Colon (tissue), 2 donors: ENCODE results near the gene TSC22D1.
"Not testable (repeated sequence)": the region's sequence is repeated elsewhere in the genome, so short reads cannot be mapped to it uniquely, and the experiment has no call there.

ENCODE experiments used
- FAIRE-seq: peaks from 2 replicates; lab custom pipeline; 2012; peaks lifted over from hg19 to GRCh38; lab: Jason Lieb, UNC
- donor health status: control.
- donor health status: control.

Gene TSC22D1

DNA sequence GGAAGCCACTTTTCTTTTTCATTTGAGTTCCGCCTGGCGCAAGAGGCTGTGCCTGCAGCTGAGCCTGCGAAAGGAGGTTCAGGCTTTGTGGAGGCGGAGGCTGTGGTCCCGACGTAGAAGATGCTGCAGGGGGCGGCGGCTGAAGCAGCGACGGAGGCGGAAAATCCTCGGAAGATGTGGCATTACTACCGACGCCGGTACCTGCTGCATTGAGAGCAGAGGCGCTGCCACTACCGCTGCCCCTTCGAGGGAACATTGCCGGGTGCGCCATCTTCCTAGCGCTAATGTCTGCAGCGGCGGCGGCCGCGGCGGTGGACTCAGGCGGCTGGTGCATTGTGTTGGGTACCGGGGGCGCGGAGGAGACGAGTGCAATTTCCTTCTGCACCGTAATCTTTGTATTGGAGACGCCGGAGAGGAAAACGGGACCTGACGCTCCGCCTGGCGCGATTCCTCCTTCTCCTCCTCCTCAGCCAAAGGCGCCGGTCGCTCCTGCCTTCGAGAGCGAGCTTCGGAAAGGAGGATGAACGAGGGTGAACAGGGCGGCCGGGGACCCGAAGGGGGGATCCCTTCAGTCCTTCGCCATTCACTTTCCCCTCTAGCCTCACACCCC, at the start of gene TSC22D1:
Gene TSC22D1, minus strand, starts transcription at position 590 of the 610 bp plus-strand sequence. Its CDS starts 256 bp downstream, at position 334.
- FAIRE-seq: no peak

DNA sequence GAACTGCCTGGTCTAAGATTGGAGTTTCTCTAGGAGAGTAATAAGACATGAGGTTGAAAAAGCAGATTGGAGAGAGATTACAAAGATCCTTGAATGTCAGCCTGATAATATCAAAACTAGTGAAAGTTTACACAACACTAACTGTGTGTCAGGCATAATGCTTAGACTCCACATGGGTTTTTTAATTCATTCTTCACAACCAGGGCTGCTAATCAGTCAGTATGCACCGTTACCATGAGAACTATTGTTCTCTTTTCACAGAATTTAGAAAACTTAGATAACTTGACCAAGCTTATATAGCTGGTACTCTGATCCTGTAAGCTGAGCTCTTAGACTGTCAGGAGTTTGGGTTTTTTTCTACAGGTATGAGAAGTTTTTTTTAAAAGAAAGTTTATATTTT, 46.6 kb upstream of the TSC22D1 start:
- FAIRE-seq: no peak

DNA sequence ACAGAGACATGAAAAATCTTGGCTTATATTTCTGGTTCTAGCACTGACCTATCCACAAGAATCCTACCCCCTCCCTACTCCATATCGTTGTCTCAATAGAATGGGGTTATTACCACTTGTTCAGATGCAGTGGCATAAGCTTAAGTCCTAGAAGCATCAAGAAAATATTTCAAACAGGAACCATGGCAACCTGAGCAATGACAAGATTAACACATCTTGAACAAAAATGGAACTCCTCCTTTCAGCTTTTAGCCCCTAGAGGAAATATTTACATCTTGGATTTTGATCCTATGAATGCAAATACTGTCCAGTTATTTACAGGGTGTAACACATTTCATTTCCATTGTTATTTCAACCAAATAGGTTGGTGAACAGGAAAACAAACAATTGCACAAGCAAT, 46.1 kb upstream of the TSC22D1 start:
- FAIRE-seq: no peak

DNA sequence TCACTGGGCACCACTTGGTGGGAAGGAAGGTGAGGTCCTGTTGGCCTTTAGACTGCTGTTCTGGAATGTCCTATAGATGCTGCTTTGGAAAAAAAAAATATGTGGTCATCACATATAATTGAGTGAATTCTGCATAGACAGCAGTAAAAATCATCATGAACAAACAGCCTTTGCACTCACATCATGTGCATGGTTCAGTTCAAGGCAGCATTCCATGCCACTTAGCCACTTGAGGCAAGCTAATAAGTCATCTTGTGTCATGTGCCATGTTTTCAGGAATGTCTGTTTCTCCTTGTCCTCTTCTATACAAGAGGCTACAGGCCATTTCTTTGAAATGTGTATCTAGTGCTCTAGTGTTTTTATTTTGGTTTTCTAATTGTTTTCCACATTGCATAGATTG, 43.9 kb upstream of the TSC22D1 start:
- no peak for FAIRE-seq

DNA sequence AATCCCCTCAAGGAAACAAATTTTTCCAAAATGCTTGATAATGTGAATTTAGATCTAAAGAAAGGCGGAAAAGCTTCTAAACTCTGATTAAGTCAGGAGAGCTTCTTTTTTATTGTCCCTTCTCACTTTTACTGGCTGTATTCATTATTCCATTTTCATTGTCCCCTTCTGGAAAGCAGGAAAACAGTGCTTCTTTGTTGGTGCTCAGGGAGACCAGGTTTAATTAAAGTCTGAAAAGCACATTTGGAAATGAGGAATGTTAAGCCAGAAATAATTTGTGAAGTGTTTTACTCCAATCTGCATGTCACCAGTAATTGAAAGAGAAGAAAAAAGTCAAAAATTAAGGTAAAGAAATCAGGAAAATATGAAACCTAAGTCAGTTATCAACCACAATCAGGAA, 43.5 kb upstream of the TSC22D1 start:
- no peak for FAIRE-seq

DNA sequence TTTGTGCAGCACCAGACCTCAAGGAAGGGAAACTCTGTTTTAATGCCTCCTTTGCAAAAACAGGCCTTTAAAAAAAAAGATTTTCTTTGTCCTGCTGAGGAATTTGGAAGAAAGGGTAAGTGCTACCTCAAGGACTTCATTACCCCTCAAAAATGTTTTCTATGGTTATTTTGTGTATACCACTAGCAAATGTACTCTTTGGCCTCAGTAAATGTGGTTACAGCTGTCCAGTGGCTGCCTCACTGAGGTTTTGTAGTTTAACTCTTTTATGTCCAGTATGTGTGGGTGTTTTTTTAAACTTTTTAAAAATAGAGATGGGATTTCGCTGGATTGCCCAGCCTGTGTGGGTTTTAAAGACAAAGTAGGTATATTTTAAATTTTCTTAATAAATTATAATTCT, 42.2 kb upstream of the TSC22D1 start:
- no peak for FAIRE-seq

DNA sequence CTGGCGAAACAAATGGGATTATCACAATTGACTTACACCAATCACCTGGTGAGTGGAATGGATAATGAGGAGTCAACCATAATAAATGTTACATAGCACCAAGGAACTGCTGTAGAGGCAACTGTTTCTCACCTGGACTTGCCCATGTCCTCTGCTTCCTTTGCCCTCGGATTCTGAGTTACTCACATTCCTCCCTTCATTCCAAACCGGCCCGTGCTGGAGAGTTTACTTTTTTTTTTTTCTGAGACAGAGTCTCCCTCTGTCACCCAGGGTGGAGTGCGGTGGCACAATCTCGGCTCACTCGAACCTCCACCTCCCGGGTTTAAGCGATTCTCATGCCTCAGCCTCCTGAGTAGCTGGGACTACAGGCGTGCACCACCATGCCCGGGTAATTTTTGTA, 41.5 kb upstream of the TSC22D1 start:
- no peak for FAIRE-seq

DNA sequence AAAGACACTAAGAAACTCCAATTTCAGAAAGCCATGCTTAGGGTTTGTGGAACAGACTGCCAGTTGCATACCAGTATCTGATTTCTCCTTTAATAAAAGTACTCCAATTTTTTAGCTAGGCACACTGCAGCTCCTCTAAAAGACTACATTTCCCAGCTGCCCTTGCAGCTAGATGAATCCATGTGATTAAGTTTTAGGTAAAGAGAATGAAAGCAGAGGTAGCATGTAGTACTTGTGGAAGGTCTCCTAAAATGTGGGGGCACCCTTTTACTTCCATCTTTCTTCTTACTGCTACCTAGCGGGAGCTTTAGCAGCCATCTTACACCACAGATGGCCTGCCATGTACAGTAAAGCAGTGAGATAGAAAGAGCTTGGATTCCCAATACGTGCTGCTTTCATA, 33.0 kb upstream of the TSC22D1 start:
- no peak for FAIRE-seq

DNA sequence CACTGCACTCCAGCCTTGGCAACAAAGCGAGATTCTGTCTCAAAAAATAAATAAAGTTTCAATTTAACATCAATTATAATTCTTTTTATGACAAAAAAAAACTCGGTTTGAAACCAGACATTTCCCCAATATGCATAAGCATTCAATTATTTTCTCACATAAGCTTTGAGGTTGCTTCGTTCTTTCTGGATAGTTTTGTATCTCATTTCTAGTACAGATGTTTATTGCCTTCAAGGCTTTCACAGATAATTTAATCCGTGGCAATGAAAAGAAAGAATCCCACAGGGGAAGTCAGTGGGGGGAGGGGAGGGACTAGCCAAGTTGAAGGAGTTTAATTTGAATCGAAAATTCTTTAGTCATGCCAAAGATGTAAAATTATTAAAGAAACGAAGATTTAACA, 29.6 kb upstream of the TSC22D1 start:
- FAIRE-seq: no peak

DNA sequence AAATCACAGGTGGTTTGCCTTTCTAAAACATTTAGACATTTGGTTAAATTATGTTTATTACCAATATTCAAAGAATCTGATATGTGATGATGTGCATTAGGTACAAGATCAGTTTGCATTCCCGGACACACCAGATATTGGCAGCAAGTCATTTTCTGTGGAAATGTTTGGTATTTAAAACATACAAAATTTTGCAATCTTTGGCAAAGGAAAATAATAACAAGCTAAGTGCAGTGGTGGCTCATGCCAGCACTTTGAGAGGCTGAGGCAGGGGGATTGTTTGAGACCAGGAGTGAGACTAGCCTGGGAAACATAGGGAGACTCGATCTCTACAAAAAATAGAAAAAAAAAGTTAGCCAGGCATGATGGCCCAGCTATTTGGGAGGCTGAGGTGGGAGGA, 29.1 kb upstream of the TSC22D1 start:
- no peak for FAIRE-seq

DNA sequence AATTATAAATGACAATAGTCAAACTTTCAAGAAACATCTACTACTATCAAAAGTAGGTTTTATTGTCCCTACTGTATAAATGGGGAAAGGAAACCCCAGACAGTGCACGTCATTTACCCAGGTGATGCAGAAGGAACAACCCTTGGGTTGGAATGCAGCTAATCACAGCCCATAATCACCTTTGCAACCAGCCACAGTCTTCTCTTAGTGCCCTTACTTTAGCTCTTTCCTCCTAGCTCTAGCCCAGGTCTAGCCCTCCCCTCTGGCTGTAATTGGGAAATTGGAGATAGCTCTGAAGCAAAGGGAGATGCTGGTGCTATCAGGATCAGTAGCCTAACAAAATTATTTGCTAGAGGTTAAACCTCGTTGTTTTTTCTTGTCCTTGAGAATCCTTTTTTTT, 25.5 kb upstream of the TSC22D1 start:
- FAIRE-seq: no peak

DNA sequence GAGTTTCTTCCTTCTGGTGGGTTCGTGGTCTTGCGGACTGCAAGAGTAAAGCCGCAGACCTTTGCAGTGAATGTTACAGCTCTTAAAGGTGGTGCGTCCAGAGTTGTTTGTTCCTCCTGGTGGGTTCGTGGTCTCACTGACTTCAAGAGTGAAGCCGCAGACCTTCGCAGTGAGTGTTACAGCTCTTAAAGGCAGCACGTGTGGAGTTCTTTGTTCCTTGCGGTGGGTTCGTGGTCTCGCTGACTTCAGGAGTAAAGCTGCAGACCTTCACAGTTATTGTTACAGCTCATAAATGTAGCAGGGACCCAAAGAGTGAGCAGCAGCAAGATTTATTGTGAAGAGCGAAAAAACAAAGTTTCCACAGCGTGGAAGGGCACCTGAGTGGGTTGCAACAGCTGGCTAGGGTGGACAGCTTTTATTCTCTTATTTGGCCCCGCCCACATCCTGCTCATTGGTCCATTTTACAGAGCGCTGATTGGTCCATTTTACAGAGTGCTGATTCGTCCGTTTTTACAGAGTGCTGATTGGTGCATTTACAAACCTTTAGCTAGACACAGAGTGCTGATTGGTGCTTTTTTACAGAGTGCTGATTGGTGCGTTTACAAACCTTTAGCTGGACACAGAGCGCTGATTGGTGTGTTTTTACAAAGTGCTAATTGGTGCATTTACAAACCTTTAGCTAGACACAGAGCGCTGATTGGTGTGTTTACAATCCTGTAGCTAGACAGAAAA, 17.9 kb upstream of the TSC22D1 start:
- FAIRE-seq: not testable (repeated sequence)

DNA sequence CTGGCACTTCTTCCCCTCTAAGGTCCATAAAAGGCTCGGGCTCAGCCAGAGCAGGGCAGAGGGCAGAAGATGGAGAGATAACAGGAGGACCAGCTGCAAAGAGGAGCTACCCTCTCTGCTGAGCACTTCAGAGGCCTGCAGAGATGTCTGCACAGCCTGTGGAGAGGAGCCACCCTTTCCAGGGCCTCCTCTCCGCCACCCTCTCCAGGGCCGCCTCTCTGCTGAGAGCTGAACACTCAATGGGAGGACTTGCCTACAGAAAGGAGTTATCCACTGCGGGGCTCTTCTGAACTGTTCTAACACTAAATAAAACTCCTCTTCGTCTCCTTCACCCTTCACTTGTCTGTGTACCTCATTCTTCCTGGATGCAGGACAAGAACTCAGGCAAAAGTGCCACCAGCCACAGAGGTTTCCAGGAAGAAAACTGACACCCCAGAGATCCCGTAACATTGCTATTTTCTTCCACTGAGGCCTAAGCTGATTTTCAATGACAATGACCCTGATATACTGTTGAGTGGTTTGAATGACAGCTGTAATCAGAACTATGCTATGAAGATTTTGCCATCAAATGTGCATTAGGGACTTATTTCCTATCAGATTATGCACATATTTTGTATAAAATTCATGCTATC, 16.2 kb upstream of the TSC22D1 start:
- FAIRE-seq: no peak

DNA sequence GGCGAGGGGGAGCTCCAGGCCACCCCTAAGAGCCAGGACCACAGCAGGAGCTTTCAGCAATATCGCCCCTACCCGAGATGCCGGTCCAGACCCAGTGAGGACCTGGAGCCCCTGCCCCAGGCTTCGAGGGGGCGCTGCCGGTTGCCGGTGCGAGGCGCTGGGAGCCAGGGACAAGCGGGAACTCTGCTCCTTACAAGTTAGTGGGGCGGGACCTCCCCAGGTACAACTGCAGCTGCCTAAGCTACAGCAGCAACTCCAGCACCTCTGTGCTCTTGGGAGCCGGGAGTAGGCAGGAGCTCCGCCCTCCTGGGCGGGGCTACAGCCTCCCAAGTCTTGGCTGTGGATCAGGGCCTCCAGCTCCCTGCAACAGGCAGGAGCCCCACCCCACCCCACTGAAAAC, 15.2 kb upstream of the TSC22D1 start:
- FAIRE-seq: no peak

DNA sequence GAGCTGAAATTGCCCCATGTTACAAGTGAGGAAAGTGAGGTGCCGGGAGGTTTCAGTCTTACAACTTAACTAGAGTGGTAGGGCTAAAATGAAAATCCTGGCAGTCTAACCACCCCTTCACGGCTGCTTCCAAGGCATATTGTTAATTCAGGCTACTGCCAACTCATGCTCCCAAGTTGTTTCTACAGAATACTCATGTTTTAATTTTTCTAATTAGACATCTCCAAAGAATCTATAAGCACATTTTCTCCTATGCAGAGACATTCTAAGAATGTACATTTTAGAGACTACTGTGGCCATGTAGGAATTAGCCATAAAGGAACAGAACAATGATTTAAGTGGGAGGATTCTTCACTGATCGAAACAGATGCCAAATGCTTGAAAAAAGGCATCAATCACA, 7.0 kb upstream of the TSC22D1 start:
- FAIRE-seq: no peak

DNA sequence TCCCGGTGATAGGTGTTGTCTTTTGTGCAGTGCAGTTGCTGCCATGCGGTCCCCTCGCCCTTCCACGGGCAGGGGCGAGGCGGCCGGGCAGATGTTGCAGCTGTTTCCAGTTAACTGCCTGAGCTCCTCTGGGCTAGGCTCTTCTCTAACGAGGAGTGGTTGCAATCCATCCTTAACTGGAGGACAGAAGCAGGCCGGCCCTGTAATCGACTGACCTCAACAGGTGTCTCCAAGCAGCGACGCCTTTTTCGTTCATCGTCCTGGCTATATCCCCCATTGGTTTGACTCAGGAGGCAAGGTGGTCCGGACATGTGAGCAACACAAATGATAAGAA, 1.9 kb upstream of the TSC22D1 start:
- FAIRE-seq: no peak

DNA sequence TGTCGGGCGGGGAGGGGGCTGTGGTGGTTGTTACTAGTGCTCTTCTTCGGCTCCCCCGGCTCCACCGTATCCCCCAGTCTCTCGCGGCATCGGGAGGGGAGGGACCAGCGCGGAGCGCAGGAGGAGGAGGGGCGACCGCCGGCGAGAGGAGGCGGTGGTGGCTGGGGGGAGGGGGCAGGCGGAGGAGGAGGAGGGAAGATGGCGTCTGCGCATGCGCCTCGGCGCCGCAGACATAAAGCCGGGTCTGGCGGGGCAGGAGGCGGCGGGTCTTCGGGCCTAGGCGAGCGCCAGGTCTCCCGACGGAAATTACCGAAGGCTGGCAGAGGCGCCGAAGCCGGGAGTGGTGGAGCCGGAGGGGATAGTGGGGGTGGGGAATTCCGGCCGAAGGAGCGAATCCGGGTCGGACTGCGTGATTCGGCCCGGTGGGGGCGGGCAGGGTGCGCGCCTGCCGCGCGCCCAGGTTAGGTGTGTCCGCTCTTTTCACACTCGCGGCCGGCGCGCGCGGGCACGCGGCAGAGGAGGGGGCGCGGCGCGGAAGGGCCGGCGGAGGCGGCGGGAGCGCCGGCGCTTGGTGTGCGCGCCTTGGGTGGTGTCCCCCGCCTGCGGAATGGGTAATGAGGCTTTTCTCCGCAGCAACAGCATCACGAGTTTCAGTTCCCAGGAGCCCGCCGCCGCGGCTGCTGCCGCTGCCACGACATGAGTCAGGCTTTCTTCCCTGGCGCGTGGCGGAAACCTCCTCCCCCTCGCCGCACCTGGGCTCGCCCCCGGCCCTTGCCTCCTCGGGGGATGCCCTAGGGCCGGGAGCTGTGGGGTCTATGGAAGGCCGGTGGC, 1.3 kb upstream of the TSC22D1 start:
- FAIRE-seq: no peak

DNA sequence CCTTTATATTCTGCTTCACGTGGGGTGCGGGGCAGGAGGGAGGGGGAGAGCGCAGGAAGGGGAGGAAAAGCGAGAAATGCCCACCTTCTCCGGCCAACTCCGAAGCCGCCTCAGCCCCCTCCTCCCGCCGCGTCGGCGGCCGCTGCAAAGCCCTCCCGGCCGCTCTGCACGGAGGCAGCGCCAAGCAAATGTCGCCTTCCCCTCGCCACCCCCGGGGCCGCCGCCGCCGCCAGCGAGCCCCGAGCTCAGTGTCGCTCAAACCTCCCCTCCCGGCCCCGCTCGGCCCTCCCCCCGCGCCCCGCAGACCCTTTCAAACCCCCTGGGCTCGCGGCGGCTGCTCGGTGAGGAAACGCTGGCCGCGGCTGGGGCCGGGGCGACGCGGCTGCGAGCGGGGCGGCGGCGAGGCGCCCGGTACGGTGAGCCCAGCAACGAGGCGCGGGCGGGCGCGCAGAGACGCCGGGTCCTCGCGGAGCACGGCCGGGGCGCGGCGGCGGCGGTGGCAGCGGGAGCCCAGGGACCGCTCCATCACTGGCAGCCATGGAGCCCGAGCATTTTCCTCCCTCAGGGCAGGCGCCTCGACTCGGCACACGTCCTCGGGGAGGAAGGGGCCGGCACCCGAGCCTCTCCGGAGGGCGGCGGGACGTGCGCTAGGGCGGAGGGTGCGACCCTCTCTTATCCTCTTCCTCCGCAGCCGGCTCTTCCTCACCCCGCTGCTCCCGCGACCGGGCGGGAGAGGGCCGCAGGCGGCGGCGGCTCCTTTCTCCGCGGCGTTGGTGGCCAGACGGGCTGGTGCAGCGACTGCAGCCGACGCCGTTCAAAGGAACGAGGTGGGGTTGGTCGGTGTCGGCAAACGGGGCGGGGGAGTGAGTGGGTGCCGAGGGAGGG, 463 bp upstream of the TSC22D1 start:
- no peak for FAIRE-seq

DNA sequence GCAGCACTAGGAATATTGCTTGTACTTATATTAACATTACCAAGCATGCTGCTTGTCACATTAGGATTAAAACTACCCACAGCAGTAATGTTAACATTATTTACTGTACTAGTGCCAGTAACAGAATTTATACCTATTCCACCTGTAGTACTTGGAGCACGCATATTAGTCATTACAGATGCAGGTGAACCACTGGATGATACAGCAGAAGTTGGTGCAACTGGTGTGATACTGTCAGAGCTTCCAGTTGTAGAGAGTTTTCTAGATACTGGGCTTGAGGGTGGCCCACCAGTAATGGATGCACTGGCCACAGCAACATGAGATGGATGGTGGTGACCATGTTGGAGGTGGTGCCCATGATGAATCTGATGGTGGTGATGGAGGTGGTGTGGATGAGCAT, 1.1 kb downstream of the TSC22D1 start:
- no peak for FAIRE-seq

DNA sequence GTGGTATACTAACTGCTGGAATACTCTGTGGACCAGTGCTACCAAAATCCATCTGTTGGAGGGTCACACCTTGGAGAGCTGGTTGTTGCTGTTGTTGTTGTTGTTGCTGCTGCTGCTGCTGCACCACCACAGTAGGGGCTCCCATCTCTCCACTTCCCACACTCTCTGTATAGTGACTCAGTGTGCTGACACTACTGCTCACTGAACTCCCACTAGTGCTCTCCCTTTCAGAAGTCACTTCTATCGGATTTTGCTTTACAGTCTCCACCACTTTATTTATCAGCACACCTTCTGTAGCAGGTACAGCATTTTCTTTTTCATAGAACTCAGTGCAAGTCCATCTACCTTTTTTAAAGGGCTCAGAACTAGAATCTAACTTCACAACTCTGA, 1.7 kb downstream of the TSC22D1 start:
- no peak for FAIRE-seq

DNA sequence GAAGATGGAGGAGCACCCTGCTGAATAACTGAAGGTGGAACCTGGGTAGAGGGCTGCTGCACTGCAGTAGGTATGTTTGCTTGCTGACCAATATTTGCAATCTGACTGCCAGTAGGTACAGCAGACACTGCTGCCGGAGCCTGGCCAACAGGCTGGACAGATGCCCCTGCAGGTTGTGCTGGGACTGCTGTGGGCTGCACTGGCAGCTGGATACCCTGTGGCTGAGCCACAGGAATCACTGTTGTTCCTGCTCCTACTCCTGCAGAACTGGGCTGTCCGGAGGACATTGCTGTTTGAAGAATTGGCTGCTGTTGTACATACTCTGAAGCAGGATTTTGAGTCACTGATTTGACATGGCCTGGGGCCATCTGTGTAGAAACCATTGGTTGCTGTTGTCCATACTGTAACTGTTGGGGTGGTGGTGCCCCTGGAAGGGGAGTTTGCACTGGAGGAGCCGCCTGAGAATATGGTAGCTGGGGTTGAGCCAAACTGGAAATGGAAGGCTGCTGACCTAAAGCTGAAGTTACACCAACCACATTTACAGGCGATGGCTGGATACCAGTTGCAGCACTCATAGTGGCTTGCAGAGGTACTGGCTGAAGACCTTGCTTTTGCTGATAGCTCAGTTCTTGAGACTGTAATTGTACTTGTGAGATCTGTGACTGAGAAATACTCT, 2.2 kb downstream of the TSC22D1 start:
- no peak for FAIRE-seq
